ENCODE results near the gene TUBGCP6.
"Not testable (repeated sequence)": the region's sequence is repeated elsewhere in the genome, so short reads cannot be mapped to it uniquely, and the experiment has no call there.

TUBGCP6 gene

GRCh38 chr22:50205781-50206569 is 38.8 kb downstream of the TUBGCP6 start:
- peaks cover 77% of the 10 kb centered on the region for H3K36me3 Mint-ChIP-seq (ENCODE audit: low read depth)
- no peaks in the 10 kb centered on the region for H3K27me3 Mint-ChIP-seq
- peaks cover 64% of the 10 kb centered on the region for H3K4me1 Mint-ChIP-seq (ENCODE audit: low read depth)
- no peak overlapping the region for H3K4me3 Mint-ChIP-seq
- H3K9me3 Mint-ChIP-seq = no peaks in the 10 kb centered on the region
- peak overlapping the region; percentile 32 for H3K27ac Mint-ChIP-seq
- intact Hi-C loops (cut with micrococcal nuclease) = loop anchor here (5.0 to 10.0 kb wide), 2 partner anchors 39 to 271 kb away; no protein-coding TSS in a partner anchor

GRCh38 chr22:50204998-50205397 is 39.8 kb downstream of the TUBGCP6 start:
- Mint-ChIP-seq H3K36me3 (ENCODE audit: low read depth) (peaks cover 68% of the 10 kb centered on the region), H3K27ac (peak overlapping the region; percentile 65), H3K4me1 (ENCODE audit: low read depth) (peaks cover 63% of the 10 kb centered on the region), H3K4me3 (peak overlapping the region; percentile 60)
- not testable (repeated sequence) for H3K27me3 Mint-ChIP-seq, H3K9me3 Mint-ChIP-seq
- intact Hi-C loops (cut with micrococcal nuclease) = loop anchor here (5.0 to 10.0 kb wide), 2 partner anchors 38 to 270 kb away; no protein-coding TSS in a partner anchor

- Mint-ChIP-seq H3K9me3 (no peaks in the 10 kb centered on the region), H3K4me1 (ENCODE audit: low read depth) (peaks cover 63% of the 10 kb centered on the region), H3K27ac (peak overlapping the region; percentile 65), H3K4me3 (peak overlapping the region; percentile 60), H3K36me3 (ENCODE audit: low read depth) (peaks cover 68% of the 10 kb centered on the region), H3K27me3 (no peaks in the 10 kb centered on the region)
- intact Hi-C loops (cut with micrococcal nuclease) = loop anchor here (10.0 kb wide), 1 partner anchor 270 kb away; no protein-coding TSS in a partner anchor
Measured at GRCh38 chr22:50204571-50204970, 40.3 kb downstream of the TUBGCP6 start.

- H3K27me3 Mint-ChIP-seq = no peaks in the 10 kb centered on the region
- no peak overlapping the region for H3K4me3 Mint-ChIP-seq
- peaks cover 68% of the 10 kb centered on the region for H3K36me3 Mint-ChIP-seq (ENCODE audit: low read depth)
- H3K27ac Mint-ChIP-seq = no peak overlapping the region
- intact Hi-C loops (cut with micrococcal nuclease) = loop anchor here (10.0 kb wide), 1 partner anchor 268 kb away; no protein-coding TSS in a partner anchor
- H3K9me3 Mint-ChIP-seq = no peaks in the 10 kb centered on the region
- peaks cover 66% of the 10 kb centered on the region for H3K4me1 Mint-ChIP-seq (ENCODE audit: low read depth)
Measured at GRCh38 chr22:50203288-50203687, 41.5 kb downstream of the TUBGCP6 start.

- H3K36me3 Mint-ChIP-seq (ENCODE audit: low read depth) = peaks cover 68% of the 10 kb centered on the region
- peaks cover 60% of the 10 kb centered on the region for H3K4me1 Mint-ChIP-seq (ENCODE audit: low read depth)
- intact Hi-C loops (cut with micrococcal nuclease) = loop anchor here (10.0 kb wide), 1 partner anchor 267 kb away; no protein-coding TSS in a partner anchor
- no peaks in the 10 kb centered on the region for H3K27me3 Mint-ChIP-seq
- H3K4me3 Mint-ChIP-seq = peak overlapping the region; percentile 78
- H3K9me3 Mint-ChIP-seq = no peaks in the 10 kb centered on the region
- peak overlapping the region; percentile 68 for H3K27ac Mint-ChIP-seq
Measured at GRCh38 chr22:50202130-50202666, 42.6 kb downstream of the TUBGCP6 start.

- Mint-ChIP-seq H3K4me1 (ENCODE audit: low read depth) (peaks cover 53% of the 10 kb centered on the region), H3K4me3 (peak overlapping the region; percentile 78), H3K27me3 (no peaks in the 10 kb centered on the region), H3K27ac (peak overlapping the region; percentile 68), H3K36me3 (ENCODE audit: low read depth) (peaks cover 68% of the 10 kb centered on the region), H3K9me3 (no peaks in the 10 kb centered on the region)
- intact Hi-C loops (cut with micrococcal nuclease) = loop anchor here (10.0 kb wide), 1 partner anchor 267 kb away; no protein-coding TSS in a partner anchor
Measured at GRCh38 chr22:50201191-50202129, 43.4 kb downstream of the TUBGCP6 start.

GRCh38 chr22:50200461-50201190 is 44.2 kb downstream of the TUBGCP6 start, which contains the start of gene SELENOO:
SELENOO (plus strand) TSS chr22:50201011; CDS start chr22:50201037, 26 bp downstream.
- H3K27ac Mint-ChIP-seq = peak within 1 kb of the TSS; percentile 68
- H3K4me3 Mint-ChIP-seq = peak within 1 kb of the TSS; percentile 78

GRCh38 chr22:50199829-50200460 is 44.9 kb downstream of the TUBGCP6 start:
- intact Hi-C loops (cut with micrococcal nuclease) = loop anchor here (10.0 kb wide), 1 partner anchor 265 kb away; no protein-coding TSS in a partner anchor

More at GRCh38 chr22:50200461-50201190, 44.2 kb downstream of the TUBGCP6 start, which contains the start of gene SELENOO:
- intact Hi-C loops (cut with micrococcal nuclease) = loop anchor here (10.0 kb wide), 1 partner anchor 266 kb away; no protein-coding TSS in a partner anchor
- H3K27me3 Mint-ChIP-seq = no peaks in the 10 kb centered on the region
- peaks cover 48% of the 10 kb centered on the region for H3K4me1 Mint-ChIP-seq (ENCODE audit: low read depth)
- H3K36me3 Mint-ChIP-seq (ENCODE audit: low read depth) = peaks cover 68% of the 10 kb centered on the region
- no peaks in the 10 kb centered on the region for H3K9me3 Mint-ChIP-seq

GRCh38 chr22:50199251-50199721 is 45.5 kb downstream of the TUBGCP6 start:
- Mint-ChIP-seq H3K4me1 (ENCODE audit: low read depth) (peaks cover 45% of the 10 kb centered on the region), H3K27me3 (no peaks in the 10 kb centered on the region), H3K36me3 (ENCODE audit: low read depth) (peaks cover 71% of the 10 kb centered on the region), H3K4me3 (peak overlapping the region; percentile 68), H3K9me3 (no peaks in the 10 kb centered on the region), H3K27ac (peak overlapping the region; percentile 60)
- intact Hi-C loops (cut with micrococcal nuclease) = no loop called here

More at GRCh38 chr22:50199829-50200460, 44.9 kb downstream of the TUBGCP6 start:
- H3K27me3 Mint-ChIP-seq = no peaks in the 10 kb centered on the region
- peak overlapping the region; percentile 68 for H3K4me3 Mint-ChIP-seq
- peaks cover 68% of the 10 kb centered on the region for H3K36me3 Mint-ChIP-seq (ENCODE audit: low read depth)
- H3K4me1 Mint-ChIP-seq (ENCODE audit: low read depth) = peaks cover 47% of the 10 kb centered on the region
- no peaks in the 10 kb centered on the region for H3K9me3 Mint-ChIP-seq
- peak overlapping the region; percentile 60 for H3K27ac Mint-ChIP-seq

- Mint-ChIP-seq H3K27me3 (no peaks in the 10 kb centered on the region), H3K36me3 (ENCODE audit: low read depth) (peaks cover 72% of the 10 kb centered on the region), H3K9me3 (no peaks in the 10 kb centered on the region), H3K4me1 (ENCODE audit: low read depth) (peaks cover 44% of the 10 kb centered on the region), H3K27ac (no peak overlapping the region), H3K4me3 (no peak overlapping the region)
- intact Hi-C loops (cut with micrococcal nuclease) = no loop called here
Measured at GRCh38 chr22:50198624-50199017, 46.2 kb downstream of the TUBGCP6 start.

- intact Hi-C loops (cut with micrococcal nuclease) = no loop called here
- Mint-ChIP-seq H3K27me3 (no peaks in the 10 kb centered on the region), H3K4me3 (no peak overlapping the region), H3K36me3 (ENCODE audit: low read depth) (peaks cover 72% of the 10 kb centered on the region), H3K9me3 (no peaks in the 10 kb centered on the region), H3K4me1 (ENCODE audit: low read depth) (peaks cover 39% of the 10 kb centered on the region), H3K27ac (no peak overlapping the region)
Measured at GRCh38 chr22:50197856-50198623, 46.8 kb downstream of the TUBGCP6 start.
